ENCODE measurements around the gene RNF157.

DNA sequence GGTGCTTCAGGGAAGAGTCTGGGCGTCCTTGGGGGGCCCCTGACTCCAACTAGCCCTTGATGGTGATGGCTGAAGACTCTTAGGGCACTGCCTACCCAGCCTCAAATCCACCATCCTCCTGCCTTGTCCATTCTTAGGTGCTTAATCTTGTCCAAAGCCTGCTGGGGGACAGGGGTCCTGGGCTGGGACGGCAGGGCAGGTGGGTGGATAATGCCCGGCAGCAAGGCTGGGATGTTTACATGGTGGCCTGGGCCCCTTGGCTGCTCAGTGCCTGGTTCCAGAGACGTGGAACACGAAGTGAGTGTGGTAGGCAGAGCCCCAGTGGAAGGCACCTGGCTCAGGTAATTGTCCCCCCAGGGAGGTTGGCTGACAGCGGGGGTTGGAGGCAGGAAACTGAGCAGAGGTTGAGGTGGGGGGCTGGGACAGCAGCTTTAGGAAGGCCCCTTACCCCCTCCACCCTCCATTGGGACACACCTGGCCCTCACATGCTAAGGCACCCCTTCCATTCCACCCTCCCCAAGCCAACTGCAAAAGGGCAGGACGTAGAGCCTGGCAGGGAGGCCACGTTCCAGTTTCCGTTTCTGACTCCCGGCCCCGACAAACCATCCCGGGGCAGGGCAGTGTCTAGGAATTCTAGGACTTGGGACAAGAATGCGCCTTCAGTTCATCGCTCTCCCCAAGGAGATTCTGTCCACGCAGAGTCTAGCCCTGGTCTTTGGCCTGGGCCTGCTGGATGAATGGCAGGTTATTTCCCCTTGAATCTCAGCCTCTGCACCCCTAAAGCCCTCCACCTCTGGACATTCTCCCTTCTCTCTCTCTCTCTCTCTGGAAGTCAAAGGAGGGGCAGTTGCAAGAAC, 101.2 kb downstream of the RNF157 start:
- TF ChIP-seq, protein P1, sequence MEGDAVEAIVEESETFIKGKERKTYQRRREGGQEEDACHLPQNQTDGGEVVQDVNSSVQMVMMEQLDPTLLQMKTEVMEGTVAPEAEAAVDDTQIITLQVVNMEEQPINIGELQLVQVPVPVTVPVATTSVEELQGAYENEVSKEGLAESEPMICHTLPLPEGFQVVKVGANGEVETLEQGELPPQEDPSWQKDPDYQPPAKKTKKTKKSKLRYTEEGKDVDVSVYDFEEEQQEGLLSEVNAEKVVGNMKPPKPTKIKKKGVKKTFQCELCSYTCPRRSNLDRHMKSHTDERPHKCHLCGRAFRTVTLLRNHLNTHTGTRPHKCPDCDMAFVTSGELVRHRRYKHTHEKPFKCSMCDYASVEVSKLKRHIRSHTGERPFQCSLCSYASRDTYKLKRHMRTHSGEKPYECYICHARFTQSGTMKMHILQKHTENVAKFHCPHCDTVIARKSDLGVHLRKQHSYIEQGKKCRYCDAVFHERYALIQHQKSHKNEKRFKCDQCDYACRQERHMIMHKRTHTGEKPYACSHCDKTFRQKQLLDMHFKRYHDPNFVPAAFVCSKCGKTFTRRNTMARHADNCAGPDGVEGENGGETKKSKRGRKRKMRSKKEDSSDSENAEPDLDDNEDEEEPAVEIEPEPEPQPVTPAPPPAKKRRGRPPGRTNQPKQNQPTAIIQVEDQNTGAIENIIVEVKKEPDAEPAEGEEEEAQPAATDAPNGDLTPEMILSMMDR (IDR thresholded peaks at IDR 0.05), result no peak
- TF ChIP-seq POLR2AphosphoS5 (IDR thresholded peaks at IDR 0.05) (no peak), EP300 (IDR thresholded peaks at IDR 0.05) (no peak)
